Measurements from ENCODE around the gene MESP1. TPM values are rescaled to one million over a fixed set of nuclear protein-coding genes. Genes with fewer than 3 reads are reported as not detected.

Gene MESP1
- polyA plus RNA-seq, 3 donors = 0.04 to 1.2 (median 0.06) TPM

GRCh38 chr15:89799918-89800498 is 49.0 kb upstream of the MESP1 start:
- 100% methylated on average over 1 of the region's 2 CpGs for WGBS (ENCODE audit: insufficient coverage)
- DNase-seq = no peak
- Histone ChIP-seq H3K79me2 (ENCODE audit: insufficient read depth, low read length) (no peaks in the 10 kb centered on the region), H3K4me2 (replicated peaks; ENCODE audit: extremely low read depth, low read length, poor library complexity, severe bottlenecking) (no peak overlapping the region), H3K9me3 (replicated peaks in 1 of 2; ENCODE audit: control insufficient read depth in 1 of 2, insufficient read depth in 1 of 2, low read length in 2 of 2) (no peaks in the 10 kb centered on the region), H4K20me1 (ENCODE audit: insufficient read depth, low read length) (peaks cover 98% of the 10 kb centered on the region), H2AFZ (ENCODE audit: insufficient read depth, low read depth, low read length, poor library complexity, severe bottlenecking) (no peak overlapping the region), H3K27me3 (ENCODE audit: control insufficient read depth in 2 of 2, insufficient read depth in 2 of 2, low read length in 2 of 2) (no peaks in the 10 kb centered on the region), H3K36me3 (replicated peaks in 1 of 2; ENCODE audit: control insufficient read depth in 1 of 2, insufficient read depth in 2 of 2, low read length in 2 of 2) (peaks cover 83 to 100% of the 10 kb centered on the region in 2 donors), H3K4me1 (ENCODE audit: control insufficient read depth in 1 of 2, insufficient read depth in 2 of 2, low read length in 2 of 2) (peaks cover 15 to 16% of the 10 kb centered on the region in 2 donors), H3K4me3 (replicated peaks in 1 of 3; ENCODE audit: low read depth in 2 of 3, low read length in 3 of 3) (no peak overlapping the region), H3K9ac (ENCODE audit: insufficient read depth, low read length, poor library complexity, severe bottlenecking) (no peak overlapping the region), H3K27ac (ENCODE audit: low read depth in 1 of 2, low read length in 2 of 2) (no peak overlapping the region)
- Mint-ChIP-seq H3K27me3 (ENCODE audit: low read depth in 3 of 3) (peaks cover 3 to 7% (median 4%) of the 10 kb centered on the region in 3 donors), H3K36me3 (peaks cover 93 to 99% of the 10 kb centered on the region in 2 donors), H3K4me1 (peaks cover 37% of the 10 kb centered on the region), H3K9me3 (peaks cover 0 to 7% (median 2%) of the 10 kb centered on the region in 7 donors), H3K27ac (peak overlapping the region in 6 of 7 donors; percentile 9 to 51 (median 26)), H3K4me3 (no peak overlapping the region)
- TF ChIP-seq, protein P1, sequence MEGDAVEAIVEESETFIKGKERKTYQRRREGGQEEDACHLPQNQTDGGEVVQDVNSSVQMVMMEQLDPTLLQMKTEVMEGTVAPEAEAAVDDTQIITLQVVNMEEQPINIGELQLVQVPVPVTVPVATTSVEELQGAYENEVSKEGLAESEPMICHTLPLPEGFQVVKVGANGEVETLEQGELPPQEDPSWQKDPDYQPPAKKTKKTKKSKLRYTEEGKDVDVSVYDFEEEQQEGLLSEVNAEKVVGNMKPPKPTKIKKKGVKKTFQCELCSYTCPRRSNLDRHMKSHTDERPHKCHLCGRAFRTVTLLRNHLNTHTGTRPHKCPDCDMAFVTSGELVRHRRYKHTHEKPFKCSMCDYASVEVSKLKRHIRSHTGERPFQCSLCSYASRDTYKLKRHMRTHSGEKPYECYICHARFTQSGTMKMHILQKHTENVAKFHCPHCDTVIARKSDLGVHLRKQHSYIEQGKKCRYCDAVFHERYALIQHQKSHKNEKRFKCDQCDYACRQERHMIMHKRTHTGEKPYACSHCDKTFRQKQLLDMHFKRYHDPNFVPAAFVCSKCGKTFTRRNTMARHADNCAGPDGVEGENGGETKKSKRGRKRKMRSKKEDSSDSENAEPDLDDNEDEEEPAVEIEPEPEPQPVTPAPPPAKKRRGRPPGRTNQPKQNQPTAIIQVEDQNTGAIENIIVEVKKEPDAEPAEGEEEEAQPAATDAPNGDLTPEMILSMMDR (IDR thresholded peaks at IDR 0.05) = no peak
- intact Hi-C loops (cut with micrococcal nuclease) = no loop called here

DNA sequence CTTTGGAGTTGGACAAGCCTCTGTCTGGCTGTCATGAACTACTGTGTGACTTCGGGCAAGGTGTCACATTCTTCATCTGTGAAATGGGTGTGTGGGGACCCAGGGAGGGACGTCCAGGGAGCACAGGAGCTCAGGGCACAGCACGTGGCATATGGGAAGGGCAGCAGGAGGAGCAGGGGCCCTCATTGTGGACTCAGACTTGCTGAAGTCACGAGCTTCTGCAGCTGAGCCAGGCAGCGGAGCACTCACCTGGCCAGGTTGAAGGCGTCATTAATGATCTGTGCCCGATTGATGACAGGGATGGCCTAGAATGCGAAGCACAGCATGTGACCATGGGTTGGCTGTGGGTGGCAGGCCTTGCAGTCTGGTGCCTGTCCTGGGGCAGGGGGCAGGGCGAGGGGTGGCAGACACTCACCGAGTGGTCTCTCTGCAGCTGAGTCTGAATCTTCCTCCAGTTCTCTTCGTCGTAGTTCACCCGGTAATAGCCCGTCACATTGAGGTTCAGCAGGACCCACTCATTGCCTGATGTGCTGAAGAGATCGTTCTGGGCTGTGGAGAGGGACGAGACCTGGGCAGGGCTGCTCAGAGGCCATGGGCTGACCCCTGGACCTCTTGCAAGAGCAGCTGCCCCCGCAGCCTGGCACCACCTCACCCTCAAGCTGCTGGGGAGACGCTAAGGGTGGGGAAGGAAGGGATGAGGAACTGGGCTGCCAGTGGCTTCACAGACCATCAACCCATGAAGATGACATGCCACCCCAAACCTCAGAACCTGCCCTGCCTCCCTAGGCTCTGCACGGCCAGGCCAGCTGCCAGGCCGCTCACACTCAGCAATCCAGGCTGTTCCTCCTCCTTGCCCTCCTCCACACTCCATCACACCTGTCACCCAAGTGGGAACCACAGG is 48.2 kb upstream of the MESP1 start:
- no peaks in the 10 kb centered on the region for H3K9me3 ChIP-seq (replicated peaks in 1 of 2; ENCODE audit: control insufficient read depth in 1 of 2, insufficient read depth in 1 of 2, low read length in 2 of 2)
- Mint-ChIP-seq H3K9me3 (peaks cover 0 to 7% (median 2%) of the 10 kb centered on the region in 7 donors), H3K4me1 (peaks cover 29% of the 10 kb centered on the region), H3K4me3 (no peak overlapping the region), H3K27ac (peak overlapping the region in 3 of 7 donors; percentile 42 to 51 (median 42)), H3K27me3 (ENCODE audit: low read depth in 3 of 3) (peaks cover 3 to 7% (median 4%) of the 10 kb centered on the region in 3 donors), H3K36me3 (peaks cover 91 to 99% of the 10 kb centered on the region in 2 donors)
- H3K4me2 ChIP-seq (replicated peaks; ENCODE audit: extremely low read depth, low read length, poor library complexity, severe bottlenecking) = no peak overlapping the region
- H3K27me3 ChIP-seq (ENCODE audit: control insufficient read depth in 2 of 2, insufficient read depth in 2 of 2, low read length in 2 of 2) = no peaks in the 10 kb centered on the region
- H2AFZ ChIP-seq (ENCODE audit: insufficient read depth, low read depth, low read length, poor library complexity, severe bottlenecking) = no peak overlapping the region
- TF ChIP-seq, protein P1 (IDR thresholded peaks at IDR 0.05) = no peak
- peak in 1 of 3 donors; percentile 2 for DNase-seq
- no peak overlapping the region for H3K27ac ChIP-seq (ENCODE audit: low read depth in 1 of 2, low read length in 2 of 2)
- H3K4me3 ChIP-seq (replicated peaks in 1 of 3; ENCODE audit: low read depth in 2 of 3, low read length in 3 of 3) = no peak overlapping the region
- peaks cover 7 to 8% of the 10 kb centered on the region in 2 donors for H3K4me1 ChIP-seq (ENCODE audit: control insufficient read depth in 1 of 2, insufficient read depth in 2 of 2, low read length in 2 of 2)
- no peaks in the 10 kb centered on the region for H3K79me2 ChIP-seq (ENCODE audit: insufficient read depth, low read length)
- H3K9ac ChIP-seq (ENCODE audit: insufficient read depth, low read length, poor library complexity, severe bottlenecking) = no peak overlapping the region
- WGBS (ENCODE audit: insufficient coverage) = 90% methylated on average over 18 of the region's 20 CpGs
- intact Hi-C loops (cut with micrococcal nuclease) = no loop called here
- H4K20me1 ChIP-seq (ENCODE audit: insufficient read depth, low read length) = peaks cover 97% of the 10 kb centered on the region
- H3K36me3 ChIP-seq (replicated peaks in 1 of 2; ENCODE audit: control insufficient read depth in 1 of 2, insufficient read depth in 2 of 2, low read length in 2 of 2) = peaks cover 77 to 100% of the 10 kb centered on the region in 2 donors

All from CD14-positive monocyte (primary cell).